ENCODE measurements around the gene IL2RG.

DNA sequence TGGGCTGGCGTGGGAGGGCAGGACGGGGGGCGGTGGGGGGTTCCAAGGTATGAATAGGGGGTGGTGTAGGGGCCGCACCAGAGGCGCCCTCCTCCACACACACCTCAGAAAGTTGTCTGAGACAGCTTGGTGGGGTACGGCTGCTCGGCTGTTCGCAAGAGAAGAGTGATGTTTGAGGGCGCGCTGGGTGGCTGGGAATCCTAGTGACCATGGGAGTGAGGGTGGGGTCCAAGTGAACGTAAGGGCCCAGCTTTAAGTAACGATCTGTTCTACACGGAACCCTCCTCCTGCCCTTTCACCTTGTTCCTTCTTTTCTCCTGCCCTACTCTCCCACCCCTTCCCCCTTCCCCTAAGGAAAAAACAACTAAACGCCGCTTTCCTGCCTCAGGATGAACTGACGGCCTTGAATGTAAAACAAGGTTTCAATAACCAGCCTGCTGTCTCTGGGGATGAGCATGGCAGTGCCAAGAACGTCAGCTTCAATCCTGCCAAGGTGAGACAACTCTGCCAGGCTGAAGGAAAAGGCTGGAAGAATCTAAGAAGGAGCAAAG lies 7.7 kb upstream of the IL2RG start:
- TF ChIP-seq CTCF (IDR thresholded peaks at IDR 0.05): no peak
- no peak for TF ChIP-seq EZH2 (IDR thresholded peaks at IDR 0.05; ENCODE audit: borderline replicate concordance, insufficient read depth, low read depth, low read length, poor library complexity, severe bottlenecking)

Data from B cell (primary cell).